Nephron progenitor cell (in vitro differentiated cells): ENCODE measurements around the gene CXCL3.

Experiments used
- DNase-seq: peaks from one replicate; pipeline ENCODE4 v3.0.0; 2021
- H3K27ac Mint-ChIP-seq: 2 replicates; pipeline ENCODE4 v1.8.0; 2021; ENCODE audit warnings: mild to moderate bottlenecking, moderate library complexity, mixed read lengths
- H3K27me3 Mint-ChIP-seq: 2 replicates; pipeline ENCODE4 v1.8.0; 2021; ENCODE audit warnings: mild to moderate bottlenecking, low read depth, mixed read lengths; ENCODE audit not compliant: poor library complexity
- H3K36me3 Mint-ChIP-seq: 2 replicates; pipeline ENCODE4 v1.8.0; 2021; ENCODE audit warnings: low read depth, mixed read lengths
- H3K4me1 Mint-ChIP-seq: 2 replicates; pipeline ENCODE4 v1.8.0; 2021; ENCODE audit warnings: mixed read lengths
- H3K4me3 Mint-ChIP-seq: 2 replicates; pipeline ENCODE4 v1.8.0; 2021; ENCODE audit warnings: mild to moderate bottlenecking, moderate library complexity, mixed read lengths
- H3K9me3 Mint-ChIP-seq: 2 replicates; pipeline ENCODE4 v1.8.0; 2021; ENCODE audit warnings: mild to moderate bottlenecking, moderate library complexity, mixed read lengths
- TF ChIP-seq, protein P1 (sequence below): fragments of 200-600 bp; sonication (generic); IDR thresholded peaks from 2 replicates; pipeline ENCODE4 v1.5.0; 2021; ENCODE audit warnings: antibody characterized with exemption

CXCL3 gene

DNA sequence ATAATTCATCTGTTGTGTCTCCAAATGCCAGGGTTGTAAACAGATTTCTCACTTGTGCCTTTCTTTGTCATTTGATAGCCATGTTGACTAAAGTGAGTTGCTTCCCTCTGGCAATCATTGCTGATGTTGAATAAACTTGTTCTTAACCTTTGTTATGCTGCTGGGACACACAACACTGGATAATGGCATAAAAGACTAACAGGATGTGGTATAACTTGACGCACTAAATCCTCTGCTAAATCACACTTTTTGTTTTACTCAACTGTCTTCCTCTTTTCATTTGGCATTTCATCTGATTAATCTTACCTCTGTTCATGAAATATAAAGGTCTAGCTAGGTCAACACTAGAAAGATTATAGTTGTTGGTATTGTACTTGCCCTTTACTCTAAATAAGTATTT is 22.4 kb downstream of the CXCL3 start:
- DNase-seq: no peak
- Mint-ChIP-seq H3K4me1 (no peaks in the 10 kb centered on the region), H3K4me3 (no peak overlapping the region), H3K36me3 (no peaks in the 10 kb centered on the region), H3K9me3 (no peaks in the 10 kb centered on the region), H3K27me3 (peaks cover 3% of the 10 kb centered on the region), H3K27ac (no peak overlapping the region)
- TF ChIP-seq, protein P1, sequence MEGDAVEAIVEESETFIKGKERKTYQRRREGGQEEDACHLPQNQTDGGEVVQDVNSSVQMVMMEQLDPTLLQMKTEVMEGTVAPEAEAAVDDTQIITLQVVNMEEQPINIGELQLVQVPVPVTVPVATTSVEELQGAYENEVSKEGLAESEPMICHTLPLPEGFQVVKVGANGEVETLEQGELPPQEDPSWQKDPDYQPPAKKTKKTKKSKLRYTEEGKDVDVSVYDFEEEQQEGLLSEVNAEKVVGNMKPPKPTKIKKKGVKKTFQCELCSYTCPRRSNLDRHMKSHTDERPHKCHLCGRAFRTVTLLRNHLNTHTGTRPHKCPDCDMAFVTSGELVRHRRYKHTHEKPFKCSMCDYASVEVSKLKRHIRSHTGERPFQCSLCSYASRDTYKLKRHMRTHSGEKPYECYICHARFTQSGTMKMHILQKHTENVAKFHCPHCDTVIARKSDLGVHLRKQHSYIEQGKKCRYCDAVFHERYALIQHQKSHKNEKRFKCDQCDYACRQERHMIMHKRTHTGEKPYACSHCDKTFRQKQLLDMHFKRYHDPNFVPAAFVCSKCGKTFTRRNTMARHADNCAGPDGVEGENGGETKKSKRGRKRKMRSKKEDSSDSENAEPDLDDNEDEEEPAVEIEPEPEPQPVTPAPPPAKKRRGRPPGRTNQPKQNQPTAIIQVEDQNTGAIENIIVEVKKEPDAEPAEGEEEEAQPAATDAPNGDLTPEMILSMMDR: no peak

- Mint-ChIP-seq H3K9me3 (no peaks in the 10 kb centered on the region), H3K4me1 (no peaks in the 10 kb centered on the region), H3K27me3 (peaks cover 3% of the 10 kb centered on the region), H3K4me3 (no peak overlapping the region), H3K36me3 (no peaks in the 10 kb centered on the region), H3K27ac (no peak overlapping the region)
- TF ChIP-seq, protein P1: no peak
- no peak for DNase-seq
Measured at GRCh38 chr4:74015126-74015780, 23.2 kb downstream of the CXCL3 start.

- Mint-ChIP-seq H3K27ac (no peak overlapping the region), H3K36me3 (no peaks in the 10 kb centered on the region), H3K4me3 (no peak overlapping the region), H3K9me3 (no peaks in the 10 kb centered on the region), H3K4me1 (no peaks in the 10 kb centered on the region), H3K27me3 (peaks cover 3% of the 10 kb centered on the region)
- TF ChIP-seq, protein P1: no peak
- DNase-seq: no peak
Measured at GRCh38 chr4:74014332-74014731, 24.2 kb downstream of the CXCL3 start.

- no peak for DNase-seq
- Mint-ChIP-seq H3K36me3 (no peaks in the 10 kb centered on the region), H3K4me1 (no peaks in the 10 kb centered on the region), H3K9me3 (no peaks in the 10 kb centered on the region), H3K4me3 (no peak overlapping the region), H3K27me3 (peaks cover 3% of the 10 kb centered on the region), H3K27ac (no peak overlapping the region)
- TF ChIP-seq, protein P1: no peak
Measured at GRCh38 chr4:74013264-74013663, 25.2 kb downstream of the CXCL3 start.

DNA sequence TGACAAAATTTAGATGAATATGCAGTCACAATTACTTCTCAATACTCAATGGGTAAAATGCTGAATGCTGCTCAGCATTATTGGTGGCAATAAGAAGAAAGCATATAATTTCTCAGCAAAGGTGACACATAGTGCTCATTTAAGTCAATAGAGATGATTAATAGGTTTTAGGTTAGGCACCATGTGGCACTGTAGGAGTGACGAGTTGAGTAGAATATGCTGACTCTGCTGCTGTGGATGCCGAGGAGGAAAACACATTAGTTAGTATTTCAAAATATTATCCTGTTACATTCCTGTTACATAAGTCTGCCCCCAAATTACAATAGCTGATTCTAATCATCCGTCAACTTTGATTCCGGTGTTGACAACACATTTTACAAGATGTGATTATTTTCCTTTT is 26.4 kb downstream of the CXCL3 start:
- Mint-ChIP-seq H3K9me3 (no peaks in the 10 kb centered on the region), H3K4me1 (no peaks in the 10 kb centered on the region), H3K27me3 (no peaks in the 10 kb centered on the region), H3K4me3 (no peak overlapping the region), H3K36me3 (no peaks in the 10 kb centered on the region), H3K27ac (no peak overlapping the region)
- DNase-seq: no peak
- TF ChIP-seq, protein P1: no peak

- no peaks in the 10 kb centered on the region for H3K9me3 Mint-ChIP-seq
- no peak for DNase-seq
- no peaks in the 10 kb centered on the region for H3K36me3 Mint-ChIP-seq
- H3K27ac Mint-ChIP-seq: no peak overlapping the region
- H3K4me1 Mint-ChIP-seq: no peaks in the 10 kb centered on the region
- H3K4me3 Mint-ChIP-seq: no peak overlapping the region
- H3K27me3 Mint-ChIP-seq: no peaks in the 10 kb centered on the region
- TF ChIP-seq, protein P1: no peak
Measured at GRCh38 chr4:74009307-74009706, 29.2 kb downstream of the CXCL3 start.
